Neural progenitor cell (in vitro differentiated cells): Measurements from ENCODE around the gene NDUFB2.

ENCODE experiments used
- CTCF ChIP-seq: fragments of 200-600 bp; sonication (generic); IDR thresholded peaks from 2 replicates; pipeline ENCODE4 v1.5.1; 2017; ENCODE audit warnings: antibody characterized with exemption, mild to moderate bottlenecking
- EZH2 ChIP-seq: fragments of 200-600 bp; sonication (generic); IDR thresholded peaks from 2 replicates; pipeline ENCODE4 v1.6.1; 2017; ENCODE audit warnings: antibody characterized with exemption, mild to moderate bottlenecking, moderate library complexity
- EZH2phosphoT487 ChIP-seq: fragments of 200-600 bp; sonication (generic); IDR thresholded peaks from 2 replicates; pipeline ENCODE4 v1.6.1; 2017; ENCODE audit warnings: antibody characterized with exemption

GRCh38 chr7:140744005-140744404 lies 47.5 kb downstream of the NDUFB2 start:
- no peak for TF ChIP-seq CTCF
- no peak for TF ChIP-seq EZH2phosphoT487
- no peak for TF ChIP-seq EZH2
